Activated CD4-positive, alpha-beta T cell treated with anti-CD3 and anti-CD28 coated beads for 1 hour (primary cell): ENCODE measurements around the gene TP73.

Source experiments
- DNase-seq: peaks from one replicate; pipeline ENCODE4 v3.0.0-alpha.2; 2020

TP73 gene

GRCh38 chr1:3731583-3732433 is 79.5 kb downstream of the TP73 start:
- no peak for DNase-seq

DNA sequence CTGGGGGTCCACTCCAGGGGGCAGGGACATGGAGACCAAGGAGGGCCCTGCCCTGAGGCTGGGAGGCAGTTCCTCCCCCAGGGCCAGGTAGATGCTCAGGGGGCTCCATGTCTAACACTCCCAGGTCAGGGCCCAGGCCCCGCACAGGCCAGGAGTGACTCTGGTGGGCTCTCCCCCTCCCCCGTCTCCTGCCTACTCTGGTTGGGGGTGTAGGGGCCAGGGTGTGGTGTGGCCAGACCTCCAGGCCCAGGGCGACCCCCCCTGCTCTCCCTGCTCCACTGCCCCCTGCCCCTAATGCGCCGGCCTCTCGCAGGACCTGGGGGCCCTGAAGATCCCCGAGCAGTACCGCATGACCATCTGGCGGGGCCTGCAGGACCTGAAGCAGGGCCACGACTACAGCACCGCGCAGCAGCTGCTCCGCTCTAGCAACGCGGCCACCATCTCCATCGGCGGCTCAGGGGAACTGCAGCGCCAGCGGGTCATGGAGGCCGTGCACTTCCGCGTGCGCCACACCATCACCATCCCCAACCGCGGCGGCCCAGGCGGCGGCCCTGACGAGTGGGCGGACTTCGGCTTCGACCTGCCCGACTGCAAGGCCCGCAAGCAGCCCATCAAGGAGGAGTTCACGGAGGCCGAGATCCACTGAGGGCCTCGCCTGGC is 80.2 kb downstream of the TP73 start:
- DNase-seq = no peak

GRCh38 chr1:3733094-3733882 is 81.0 kb downstream of the TP73 start:
- no peak for DNase-seq

DNA sequence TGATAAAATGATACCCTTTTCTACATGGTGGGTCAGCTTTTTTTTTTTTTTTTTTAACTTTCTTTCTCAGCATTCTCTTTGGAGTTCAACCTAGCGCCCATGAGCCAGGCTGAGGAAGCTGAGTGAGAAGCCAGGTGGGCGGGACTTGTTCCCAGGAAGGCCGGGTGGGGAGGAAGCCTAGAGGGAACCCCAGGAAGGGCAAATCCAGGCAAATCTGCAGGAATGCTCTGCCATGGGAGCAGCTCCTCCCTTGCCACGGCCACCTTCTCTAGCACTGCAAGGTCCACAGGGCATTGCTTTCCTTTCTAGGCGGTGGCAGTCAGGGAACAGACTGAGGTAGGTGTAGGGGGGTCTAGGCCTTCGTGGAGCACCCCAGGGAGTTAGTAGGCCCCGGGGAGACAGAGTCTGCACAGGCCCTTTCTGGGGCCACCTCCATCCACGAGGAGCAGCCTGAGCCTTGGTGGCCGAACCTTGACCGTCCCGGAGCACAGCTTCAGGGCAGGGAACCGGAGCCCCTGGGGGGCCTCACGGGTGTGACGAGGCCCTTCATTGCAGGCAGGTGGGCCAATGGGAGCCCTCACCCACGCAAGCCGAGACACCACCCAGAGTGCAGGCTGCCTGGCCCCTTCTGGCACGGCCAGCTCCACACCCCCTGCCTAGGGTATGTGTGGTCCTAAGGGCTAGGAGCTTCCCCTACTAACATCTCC is 81.7 kb downstream of the TP73 start:
- no peak for DNase-seq

- no peak for DNase-seq
These were observed 82.3 kb downstream of the TP73 start for GRCh38 chr1:3734602-3735001.

GRCh38 chr1:3735027-3735681 is 82.8 kb downstream of the TP73 start:
- DNase-seq = no peak

GRCh38 chr1:3735688-3736087 is 83.4 kb downstream of the TP73 start:
- DNase-seq = no peak

DNA sequence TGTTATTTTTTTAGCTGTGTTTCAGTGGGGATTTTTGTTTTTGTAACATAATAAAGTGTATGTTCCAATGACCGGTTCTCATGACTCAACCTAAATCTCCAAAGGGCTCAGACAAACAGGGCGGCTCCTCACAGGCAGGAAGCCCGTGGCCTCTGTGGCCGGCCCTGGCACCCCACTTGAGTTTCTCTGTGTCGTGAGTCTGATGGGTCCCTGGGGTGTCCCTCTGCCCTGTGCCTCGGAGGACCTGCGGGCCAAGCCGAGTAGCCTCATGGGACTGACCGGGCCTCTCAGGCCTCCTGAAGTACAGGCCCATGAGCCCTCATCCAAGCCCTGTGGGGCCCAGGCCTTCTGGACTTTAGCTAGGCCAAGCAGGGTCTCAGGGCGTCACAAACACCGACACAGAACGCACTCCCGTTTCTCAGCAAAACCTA is 83.8 kb downstream of the TP73 start:
- no peak for DNase-seq

DNA sequence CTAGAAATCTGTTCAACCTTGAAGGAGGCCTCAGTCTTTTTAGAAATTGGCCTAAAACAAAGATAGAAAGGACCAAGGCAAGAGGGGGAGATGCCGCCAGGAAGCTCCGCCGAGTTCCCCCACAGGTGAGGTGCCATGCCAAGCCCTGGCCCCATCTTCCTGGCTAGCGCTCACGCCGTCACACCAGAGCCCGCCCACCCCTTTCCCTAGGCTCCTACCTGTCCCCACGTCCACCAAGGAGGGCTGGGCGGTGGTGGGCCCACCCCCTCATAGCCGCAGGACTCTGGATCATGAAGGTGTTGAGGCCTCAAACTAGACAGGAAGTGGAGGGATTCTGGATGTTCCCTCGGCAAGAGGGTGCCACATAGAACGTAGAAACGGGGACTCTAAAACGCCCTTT is 84.4 kb downstream of the TP73 start:
- DNase-seq = no peak

DNA sequence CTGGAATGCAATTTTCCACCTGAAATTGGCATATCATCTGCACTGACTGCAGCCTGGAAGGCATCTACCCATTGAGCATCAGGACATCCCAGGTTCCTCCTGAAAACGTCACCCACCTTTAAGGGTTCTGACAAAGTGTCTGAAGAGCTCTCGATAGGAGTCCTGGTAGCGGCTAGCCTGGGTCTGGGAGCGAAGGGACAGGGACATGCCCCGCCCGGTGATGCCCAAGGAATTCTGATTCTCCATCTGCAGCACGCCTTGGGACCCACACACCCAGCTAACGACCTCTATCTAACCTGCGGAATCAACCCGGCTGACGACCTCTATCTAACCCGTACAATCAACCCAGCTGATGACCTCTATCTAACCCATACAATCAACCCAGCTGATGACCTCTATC is 86.6 kb downstream of the TP73 start:
- no peak for DNase-seq

DNA sequence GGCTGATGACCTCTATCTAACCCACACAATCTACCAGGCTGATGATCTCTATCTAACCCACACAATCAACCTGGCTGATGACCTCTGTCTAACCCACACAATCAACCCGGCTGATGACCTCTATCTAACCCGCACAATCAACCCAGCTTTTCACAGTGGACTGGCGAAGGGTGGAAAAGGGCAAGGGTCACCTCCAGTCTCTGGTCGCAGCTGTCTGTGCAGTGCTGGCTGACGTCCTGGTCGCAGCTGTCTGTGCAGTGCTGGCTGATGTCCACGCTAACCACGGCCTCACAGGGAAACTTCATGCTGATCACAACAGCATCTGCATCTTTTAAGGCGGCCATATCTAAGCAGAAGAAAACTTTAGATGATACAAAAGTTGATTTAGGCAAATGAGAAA is 87.7 kb downstream of the TP73 start:
- no peak for DNase-seq

DNA sequence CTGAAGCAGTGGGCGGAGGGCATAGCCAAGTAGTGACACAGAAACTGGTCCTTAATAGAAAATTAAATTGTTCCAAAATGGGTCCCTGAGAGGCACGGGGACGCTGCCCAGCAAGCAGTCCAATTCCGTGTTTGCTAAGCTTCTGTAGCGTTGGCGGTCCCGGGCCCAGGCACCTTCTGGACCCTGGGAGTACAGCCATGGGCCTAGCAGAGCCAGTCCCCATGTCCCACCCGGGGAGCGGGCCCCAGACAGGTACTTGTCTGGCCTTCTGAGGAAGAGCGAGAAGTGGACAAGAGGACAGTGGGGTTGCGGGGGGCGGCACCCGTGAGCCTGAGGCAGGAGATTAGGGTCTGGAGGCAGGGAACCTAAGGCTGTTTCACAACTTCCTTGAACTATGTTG is 88.4 kb downstream of the TP73 start:
- no peak for DNase-seq

DNA sequence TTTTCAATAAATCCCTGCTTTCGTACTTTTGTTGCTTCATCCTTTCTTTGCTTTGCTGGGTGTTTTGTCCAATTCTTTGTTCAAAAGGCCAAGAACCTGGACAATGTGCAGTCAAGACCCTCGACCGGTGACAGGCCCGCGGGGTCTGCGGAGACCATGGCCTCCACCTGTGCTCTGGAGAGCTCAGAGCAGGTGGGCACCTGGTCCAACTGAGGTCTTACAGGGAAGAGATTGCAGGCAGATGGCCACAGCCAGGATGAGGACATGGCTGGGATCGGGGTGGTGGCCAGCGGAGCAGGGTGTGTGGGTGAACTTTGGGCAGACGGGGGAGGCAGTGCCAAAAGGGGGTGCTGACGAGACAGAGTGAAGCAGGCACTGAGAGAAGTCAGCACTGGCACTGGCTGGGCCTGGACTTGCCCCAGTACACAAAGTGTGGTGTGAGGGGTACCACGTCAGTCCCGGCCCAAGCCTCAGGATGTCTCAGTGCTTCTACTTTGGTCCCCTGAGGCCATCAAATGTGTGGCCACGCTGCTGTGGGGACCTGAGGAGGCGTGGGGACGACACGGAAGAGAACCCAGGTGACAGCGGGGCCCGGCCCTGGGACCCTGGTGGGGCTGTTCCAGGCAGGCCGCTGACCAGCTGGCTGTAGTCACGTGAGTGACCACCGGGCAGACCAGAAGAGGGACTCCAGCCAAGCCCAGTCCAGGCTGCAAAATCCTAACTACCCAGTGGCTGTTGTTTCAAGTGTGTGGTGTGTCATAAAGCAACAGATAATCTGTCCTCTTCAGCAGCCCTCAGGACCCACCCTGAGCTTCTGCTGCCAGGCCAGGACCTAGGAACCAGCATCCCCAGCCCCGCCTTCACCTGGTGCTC is 89.5 kb downstream of the TP73 start:
- DNase-seq = no peak

- no peak for DNase-seq
These were observed 90.4 kb downstream of the TP73 start for GRCh38 chr1:3742439-3743298.

DNA sequence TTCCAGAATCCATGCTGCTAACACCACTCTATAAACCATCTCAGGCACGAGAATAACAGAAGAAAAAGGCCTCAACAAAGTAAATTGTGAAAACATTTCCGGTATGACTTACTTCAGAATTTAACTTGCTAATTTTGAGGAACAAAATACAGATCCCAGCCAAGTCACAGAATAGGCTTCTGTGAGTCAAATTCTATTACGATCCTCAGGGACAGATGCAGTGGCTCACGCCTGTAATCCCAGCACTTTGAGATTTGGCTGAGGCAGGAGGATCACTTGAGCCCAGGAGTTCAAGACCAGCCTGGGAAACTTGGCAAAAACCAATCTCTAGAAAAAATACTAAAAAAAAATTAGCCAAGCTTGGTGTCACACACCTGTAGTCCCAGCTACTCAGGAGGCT is 91.1 kb downstream of the TP73 start:
- no peak for DNase-seq

GRCh38 chr1:3743826-3744225 is 91.5 kb downstream of the TP73 start:
- DNase-seq = no peak

- DNase-seq = no peak
These were observed 92.3 kb downstream of the TP73 start for GRCh38 chr1:3744646-3745045.

GRCh38 chr1:3745071-3745470 is 92.8 kb downstream of the TP73 start:
- no peak for DNase-seq

GRCh38 chr1:3745590-3746381 is 93.5 kb downstream of the TP73 start:
- no peak for DNase-seq

DNA sequence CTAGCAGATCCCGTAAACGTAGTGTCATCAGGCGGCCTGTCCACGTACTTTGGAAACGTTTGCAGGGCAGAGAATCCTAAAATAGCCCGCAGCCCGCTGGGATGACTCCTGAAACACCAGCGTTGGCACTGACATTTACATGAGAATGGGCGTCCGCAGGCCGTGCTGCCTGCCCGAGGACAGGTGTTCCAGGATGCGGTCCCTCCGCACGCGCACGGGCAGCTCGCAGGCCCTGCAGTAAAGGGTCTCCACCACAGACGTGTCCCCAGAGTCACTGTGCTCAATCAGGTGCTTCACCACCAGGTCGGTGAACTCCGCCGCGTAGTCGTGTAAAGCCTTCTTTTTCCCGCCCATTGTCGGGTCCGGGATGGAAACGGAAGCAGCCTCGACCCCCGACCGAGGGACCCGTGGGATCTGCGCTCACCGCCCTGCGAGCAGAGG is 94.1 kb downstream of the TP73 start:
- DNase-seq = no peak
